ENCODE data around the gene AKR1D1.

AKR1D1 gene

GRCh38 chr7:138115047-138115446 lies 38.8 kb downstream of the AKR1D1 start:
- H3K9me3 ChIP-seq (ENCODE audit: control insufficient read depth, low read length), result no peaks in the 10 kb centered on the region
- H3K4me3 ChIP-seq (ENCODE audit: insufficient read depth, low read depth, low read length), result no peak overlapping the region
- no peaks in the 10 kb centered on the region for H3K4me1 ChIP-seq (ENCODE audit: control insufficient read depth, insufficient read depth, low read length)
- no peaks in the 10 kb centered on the region for H3K27me3 ChIP-seq (ENCODE audit: control insufficient read depth, insufficient read depth, low read length, poor library complexity, severe bottlenecking)
- H3K36me3 ChIP-seq (ENCODE audit: control insufficient read depth, insufficient read depth, low read length), result no peaks in the 10 kb centered on the region
- 91 to 97% methylated on average over 3 of the region's 3 CpGs for WGBS, 2 experiments
- H3K27ac ChIP-seq (ENCODE audit: insufficient read depth, low read depth, low read length, poor library complexity, severe bottlenecking), result no peak overlapping the region

- Histone ChIP-seq H3K27ac (ENCODE audit: insufficient read depth, low read depth, low read length, poor library complexity, severe bottlenecking) (no peak overlapping the region), H3K4me3 (ENCODE audit: insufficient read depth, low read depth, low read length) (no peak overlapping the region), H3K9me3 (ENCODE audit: control insufficient read depth, low read length) (no peaks in the 10 kb centered on the region), H3K4me1 (ENCODE audit: control insufficient read depth, insufficient read depth, low read length) (no peaks in the 10 kb centered on the region), H3K27me3 (ENCODE audit: control insufficient read depth, insufficient read depth, low read length, poor library complexity, severe bottlenecking) (no peaks in the 10 kb centered on the region), H3K36me3 (ENCODE audit: control insufficient read depth, insufficient read depth, low read length) (no peaks in the 10 kb centered on the region)
- 75 to 77% methylated on average over 1 of the region's 1 CpG for WGBS, 2 experiments
Observed at GRCh38 chr7:138116141-138116540, 39.9 kb downstream of the AKR1D1 start.

GRCh38 chr7:138116892-138117291 lies 40.6 kb downstream of the AKR1D1 start:
- Histone ChIP-seq H3K9me3 (ENCODE audit: control insufficient read depth, low read length) (no peaks in the 10 kb centered on the region), H3K27ac (ENCODE audit: insufficient read depth, low read depth, low read length, poor library complexity, severe bottlenecking) (no peak overlapping the region), H3K4me3 (ENCODE audit: insufficient read depth, low read depth, low read length) (no peak overlapping the region), H3K27me3 (ENCODE audit: control insufficient read depth, insufficient read depth, low read length, poor library complexity, severe bottlenecking) (no peaks in the 10 kb centered on the region), H3K4me1 (ENCODE audit: control insufficient read depth, insufficient read depth, low read length) (no peaks in the 10 kb centered on the region), H3K36me3 (ENCODE audit: control insufficient read depth, insufficient read depth, low read length) (no peaks in the 10 kb centered on the region)
- 92 to 96% methylated on average over 2 of the region's 2 CpGs for WGBS, 2 experiments

- WGBS, 2 experiments, result 92 to 95% methylated on average over 10 of the region's 10 CpGs
- no peaks in the 10 kb centered on the region for H3K36me3 ChIP-seq (ENCODE audit: control insufficient read depth, insufficient read depth, low read length)
- no peak overlapping the region for H3K27ac ChIP-seq (ENCODE audit: insufficient read depth, low read depth, low read length, poor library complexity, severe bottlenecking)
- no peaks in the 10 kb centered on the region for H3K9me3 ChIP-seq (ENCODE audit: control insufficient read depth, low read length)
- no peak overlapping the region for H3K4me3 ChIP-seq (ENCODE audit: insufficient read depth, low read depth, low read length)
- no peaks in the 10 kb centered on the region for H3K4me1 ChIP-seq (ENCODE audit: control insufficient read depth, insufficient read depth, low read length)
- no peaks in the 10 kb centered on the region for H3K27me3 ChIP-seq (ENCODE audit: control insufficient read depth, insufficient read depth, low read length, poor library complexity, severe bottlenecking)
Observed at GRCh38 chr7:138120140-138120827, 44.0 kb downstream of the AKR1D1 start.

- H3K4me1 ChIP-seq (ENCODE audit: control insufficient read depth, insufficient read depth, low read length), result no peaks in the 10 kb centered on the region
- no peaks in the 10 kb centered on the region for H3K9me3 ChIP-seq (ENCODE audit: control insufficient read depth, low read length)
- H3K27me3 ChIP-seq (ENCODE audit: control insufficient read depth, insufficient read depth, low read length, poor library complexity, severe bottlenecking), result no peaks in the 10 kb centered on the region
- H3K36me3 ChIP-seq (ENCODE audit: control insufficient read depth, insufficient read depth, low read length), result no peaks in the 10 kb centered on the region
- 96 to 97% methylated on average over 23 of the region's 23 CpGs for WGBS, 2 experiments
- H3K27ac ChIP-seq (ENCODE audit: insufficient read depth, low read depth, low read length, poor library complexity, severe bottlenecking), result no peak overlapping the region
- H3K4me3 ChIP-seq (ENCODE audit: insufficient read depth, low read depth, low read length), result no peak overlapping the region
Observed at GRCh38 chr7:138122162-138122561, 45.9 kb downstream of the AKR1D1 start.

GRCh38 chr7:138125119-138125518 lies 48.9 kb downstream of the AKR1D1 start:
- Histone ChIP-seq H3K4me3 (ENCODE audit: insufficient read depth, low read depth, low read length) (no peak overlapping the region), H3K27ac (ENCODE audit: insufficient read depth, low read depth, low read length, poor library complexity, severe bottlenecking) (no peak overlapping the region), H3K4me1 (ENCODE audit: control insufficient read depth, insufficient read depth, low read length) (no peaks in the 10 kb centered on the region), H3K36me3 (ENCODE audit: control insufficient read depth, insufficient read depth, low read length) (no peaks in the 10 kb centered on the region), H3K27me3 (ENCODE audit: control insufficient read depth, insufficient read depth, low read length, poor library complexity, severe bottlenecking) (no peaks in the 10 kb centered on the region), H3K9me3 (ENCODE audit: control insufficient read depth, low read length) (no peaks in the 10 kb centered on the region)
- 50 to 69% methylated on average over 1 to 2 of the region's 2 CpGs for WGBS, 2 experiments

GRCh38 chr7:138125598-138126111 lies 49.4 kb downstream of the AKR1D1 start:
- Histone ChIP-seq H3K4me1 (ENCODE audit: control insufficient read depth, insufficient read depth, low read length) (no peaks in the 10 kb centered on the region), H3K4me3 (ENCODE audit: insufficient read depth, low read depth, low read length) (no peak overlapping the region), H3K9me3 (ENCODE audit: control insufficient read depth, low read length) (no peaks in the 10 kb centered on the region), H3K27ac (ENCODE audit: insufficient read depth, low read depth, low read length, poor library complexity, severe bottlenecking) (no peak overlapping the region), H3K36me3 (ENCODE audit: control insufficient read depth, insufficient read depth, low read length) (no peaks in the 10 kb centered on the region), H3K27me3 (ENCODE audit: control insufficient read depth, insufficient read depth, low read length, poor library complexity, severe bottlenecking) (no peaks in the 10 kb centered on the region)
- WGBS, 2 experiments, result 94 to 100% methylated on average over 1 to 2 of the region's 2 CpGs

GRCh38 chr7:138126928-138127327 lies 50.7 kb downstream of the AKR1D1 start:
- Histone ChIP-seq H3K36me3 (ENCODE audit: control insufficient read depth, insufficient read depth, low read length) (no peaks in the 10 kb centered on the region), H3K27ac (ENCODE audit: insufficient read depth, low read depth, low read length, poor library complexity, severe bottlenecking) (no peak overlapping the region), H3K4me1 (ENCODE audit: control insufficient read depth, insufficient read depth, low read length) (no peaks in the 10 kb centered on the region), H3K9me3 (ENCODE audit: control insufficient read depth, low read length) (no peaks in the 10 kb centered on the region), H3K27me3 (ENCODE audit: control insufficient read depth, insufficient read depth, low read length, poor library complexity, severe bottlenecking) (no peaks in the 10 kb centered on the region), H3K4me3 (ENCODE audit: insufficient read depth, low read depth, low read length) (no peak overlapping the region)
- 95% methylated on average over 2 of the region's 2 CpGs for WGBS, 2 experiments

- WGBS, 2 experiments, result 83% methylated on average over 1 of the region's 2 CpGs; no CpG with 5 or more reads in 1 of the 2 experiments
- Histone ChIP-seq H3K27me3 (ENCODE audit: control insufficient read depth, insufficient read depth, low read length, poor library complexity, severe bottlenecking) (no peaks in the 10 kb centered on the region), H3K36me3 (ENCODE audit: control insufficient read depth, insufficient read depth, low read length) (no peaks in the 10 kb centered on the region), H3K4me3 (ENCODE audit: insufficient read depth, low read depth, low read length) (no peak overlapping the region), H3K27ac (ENCODE audit: insufficient read depth, low read depth, low read length, poor library complexity, severe bottlenecking) (no peak overlapping the region), H3K4me1 (ENCODE audit: control insufficient read depth, insufficient read depth, low read length) (no peaks in the 10 kb centered on the region), H3K9me3 (ENCODE audit: control insufficient read depth, low read length) (no peaks in the 10 kb centered on the region)
Observed at GRCh38 chr7:138127996-138128395, 51.7 kb downstream of the AKR1D1 start.

- 94 to 96% methylated on average over 3 of the region's 3 CpGs for WGBS, 2 experiments
- Histone ChIP-seq H3K27me3 (ENCODE audit: control insufficient read depth, insufficient read depth, low read length, poor library complexity, severe bottlenecking) (no peaks in the 10 kb centered on the region), H3K4me3 (ENCODE audit: insufficient read depth, low read depth, low read length) (no peak overlapping the region), H3K27ac (ENCODE audit: insufficient read depth, low read depth, low read length, poor library complexity, severe bottlenecking) (no peak overlapping the region), H3K4me1 (ENCODE audit: control insufficient read depth, insufficient read depth, low read length) (no peaks in the 10 kb centered on the region), H3K9me3 (ENCODE audit: control insufficient read depth, low read length) (no peaks in the 10 kb centered on the region), H3K36me3 (ENCODE audit: control insufficient read depth, insufficient read depth, low read length) (no peaks in the 10 kb centered on the region)
Observed at GRCh38 chr7:138129551-138130165, 53.4 kb downstream of the AKR1D1 start.

Data from ectodermal cell (in vitro differentiated cells).